OCI-LY1 (cell line): ENCODE results near the gene VDR.

ENCODE experiments used
- H2AFZ ChIP-seq: fragments of 200-600 bp; sonication (generic), shearing (Covaris generic); 2 replicates; pipeline ENCODE4 v1.6.0; 2014; ENCODE audit warnings: antibody characterized with exemption, mild to moderate bottlenecking, low read length
- H3F3A ChIP-seq: fragments of 200-600 bp; sonication (generic), shearing (Covaris generic); 2 replicates; pipeline ENCODE4 v1.6.0; 2014; ENCODE audit warnings: mild to moderate bottlenecking, antibody characterized with exemption, low read length, moderate library complexity; ENCODE audit not compliant: insufficient read depth
- H3K27ac ChIP-seq: fragments of 200-600 bp; sonication (generic); 2 replicates; pipeline ENCODE4 v1.5.1; 2014; ENCODE audit warnings: low read length, mixed run types, mild to moderate bottlenecking, low read depth; ENCODE audit not compliant: poor library complexity, severe bottlenecking
- H3K27me3 ChIP-seq: fragments of 200-600 bp; sonication (generic); 2 replicates; pipeline ENCODE4 v1.6.0; 2014; ENCODE audit warnings: antibody characterized with exemption, mild to moderate bottlenecking, low read length, moderate library complexity; ENCODE audit not compliant: insufficient read depth
- H3K36me3 ChIP-seq: fragments of 200-600 bp; sonication (generic); 2 replicates; pipeline ENCODE4 v1.6.1; 2014; ENCODE audit warnings: mild to moderate bottlenecking, antibody characterized with exemption, low read length, moderate library complexity, mixed read lengths; ENCODE audit not compliant: insufficient read depth
- H3K4me1 ChIP-seq: fragments of 200-600 bp; sonication (generic); 2 replicates; pipeline ENCODE4 v1.5.1; 2014; ENCODE audit warnings: mild to moderate bottlenecking, low read length, moderate library complexity; ENCODE audit not compliant: insufficient read depth, severe bottlenecking
- H3K4me2 ChIP-seq: fragments of 200-600 bp; sonication (generic), shearing (Covaris generic); 2 replicates; pipeline ENCODE4 v1.6.1; 2014; ENCODE audit warnings: low read length
- H3K4me3 ChIP-seq: fragments of 200-600 bp; sonication (generic); 2 replicates; pipeline ENCODE4 v1.5.1; 2014; ENCODE audit warnings: low read length, low read depth, mild to moderate bottlenecking, mixed read lengths; ENCODE audit not compliant: poor library complexity, severe bottlenecking
- H3K79me2 ChIP-seq: fragments of 200-600 bp; shearing (Covaris generic); 2 replicates; pipeline ENCODE4 v1.6.1; 2016; ENCODE audit warnings: mixed run types, low read length, mixed read lengths; ENCODE audit not compliant: insufficient read depth
- H3K9ac ChIP-seq: fragments of 200-600 bp; sonication (generic), shearing (Covaris generic); 2 replicates; pipeline ENCODE4 v1.6.1; 2014; ENCODE audit warnings: mild to moderate bottlenecking, low read length, mixed read lengths
- H3K9me2 ChIP-seq: fragments of 200-600 bp; sonication (generic), shearing (Covaris generic); 2 replicates; pipeline ENCODE4 v1.6.1; 2014; ENCODE audit warnings: low read depth, mild to moderate bottlenecking, low read length, mixed read lengths
- H3K9me3 ChIP-seq: fragments of 200-600 bp; shearing (Covaris generic); 2 replicates; pipeline ENCODE4 v1.6.1; 2014; ENCODE audit warnings: low read length, mixed read lengths
- H4K20me1 ChIP-seq: fragments of 200-600 bp; sonication (generic), shearing (Covaris generic); 2 replicates; pipeline ENCODE4 v1.6.0; 2016; ENCODE audit warnings: mild to moderate bottlenecking, low read length; ENCODE audit not compliant: insufficient read depth
- CTCF ChIP-seq: fragments of 200-600 bp; sonication (generic), shearing (Covaris generic); IDR thresholded peaks from 2 replicates; pipeline ENCODE4 v1.5.1; 2017; ENCODE audit warnings: mild to moderate bottlenecking, antibody characterized with exemption, low read length, moderate library complexity, mixed read lengths
- EZH2 ChIP-seq: fragments of 200-600 bp; sonication (generic), shearing (Covaris generic); IDR thresholded peaks from 2 replicates; pipeline ENCODE4 v1.8.0; 2017; ENCODE audit warnings: borderline replicate concordance, mixed run types, mild to moderate bottlenecking, antibody characterized with exemption, low read length, moderate library complexity, mixed read lengths

VDR gene

DNA sequence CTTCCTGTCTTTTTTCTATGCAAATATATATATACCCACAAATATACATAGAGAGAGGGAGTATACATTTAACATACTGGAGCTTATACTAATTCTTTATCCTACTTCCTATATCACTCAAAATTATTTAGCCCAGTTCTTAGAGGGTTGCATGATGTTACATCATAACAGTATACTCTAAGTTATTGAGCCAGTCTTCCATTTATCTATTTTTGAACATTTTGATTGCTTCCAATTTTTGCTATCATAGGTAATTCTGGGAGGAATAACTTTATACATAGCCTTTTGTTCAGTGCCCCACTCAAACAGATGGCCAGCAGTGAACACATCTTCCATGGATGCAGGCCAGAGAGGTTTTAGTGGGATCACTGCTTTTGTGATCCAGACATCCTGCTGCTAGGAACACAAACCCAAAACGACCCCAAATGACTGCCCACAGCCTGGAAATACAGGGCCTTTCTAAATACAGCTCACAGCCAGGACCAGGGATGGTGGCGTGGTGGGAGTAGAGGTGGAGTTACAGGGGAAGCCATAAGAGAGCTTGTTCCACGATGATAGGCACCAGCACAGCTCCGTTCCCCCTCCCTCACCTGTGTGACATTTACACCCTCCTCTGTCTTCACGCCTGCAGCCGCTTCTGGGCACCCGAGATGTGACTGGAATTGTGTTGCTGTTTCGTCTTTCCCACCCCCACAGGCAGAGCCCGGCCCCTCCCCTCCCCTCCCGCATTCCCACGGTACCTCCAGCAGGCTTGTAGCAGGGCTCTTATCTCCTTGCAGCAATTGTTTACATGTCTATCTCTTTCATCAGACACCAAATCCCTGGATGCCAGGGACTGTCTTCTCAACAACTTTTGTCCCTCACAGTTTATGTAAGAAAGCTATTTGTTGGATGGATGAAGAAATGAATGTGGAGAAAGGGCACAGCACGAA lies 54.4 kb downstream of the VDR start:
- Histone ChIP-seq H3K4me1 (no peaks in the 10 kb centered on the region), H3K4me2 (no peak overlapping the region), H3K27ac (no peak overlapping the region), H3K4me3 (no peak overlapping the region), H2AFZ (no peak overlapping the region), H3K9me3 (no peaks in the 10 kb centered on the region), H3K36me3 (no peaks in the 10 kb centered on the region), H3K9me2 (no peaks in the 10 kb centered on the region), H3K27me3 (0 out of 2 replicates have a peak, but pooled peaks cover 4% of the 10 kb centered on the region), H3K79me2 (no peaks in the 10 kb centered on the region), H3F3A (no peaks in the 10 kb centered on the region), H4K20me1 (no peaks in the 10 kb centered on the region), H3K9ac (no peak overlapping the region)
- TF ChIP-seq EZH2 (no peak), CTCF (no peak)

DNA sequence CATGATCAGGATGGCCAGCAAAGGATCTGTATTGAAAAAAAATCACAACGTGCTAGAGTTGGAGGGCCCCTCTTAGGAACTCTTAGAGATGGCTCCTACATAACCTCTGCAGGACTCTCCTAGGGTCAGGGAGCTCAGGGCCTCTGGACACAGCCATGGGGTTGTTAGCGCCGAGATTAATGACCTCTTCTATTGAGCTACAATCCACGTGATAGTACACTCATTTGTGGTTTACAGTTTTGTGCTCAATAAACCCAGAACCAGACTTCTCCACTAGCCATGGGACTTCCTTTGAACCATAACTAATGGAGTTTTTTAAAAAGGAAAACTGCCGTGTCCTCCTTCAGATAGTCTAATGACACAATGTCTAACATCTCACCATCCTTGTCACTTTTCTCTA lies 55.5 kb downstream of the VDR start:
- no peak overlapping the region for H3K4me2 ChIP-seq
- H3K9me2 ChIP-seq, result no peaks in the 10 kb centered on the region
- no peak overlapping the region for H3K9ac ChIP-seq
- H2AFZ ChIP-seq, result no peak overlapping the region
- no peaks in the 10 kb centered on the region for H3K4me1 ChIP-seq
- 0 out of 2 replicates have a peak, but pooled peaks cover 4% of the 10 kb centered on the region for H3K27me3 ChIP-seq
- H3K79me2 ChIP-seq, result no peaks in the 10 kb centered on the region
- no peaks in the 10 kb centered on the region for H4K20me1 ChIP-seq
- TF ChIP-seq CTCF (no peak), EZH2 (no peak)
- H3F3A ChIP-seq, result no peaks in the 10 kb centered on the region
- no peak overlapping the region for H3K27ac ChIP-seq
- H3K9me3 ChIP-seq, result no peaks in the 10 kb centered on the region
- H3K36me3 ChIP-seq, result no peaks in the 10 kb centered on the region
- H3K4me3 ChIP-seq, result no peak overlapping the region

- no peaks in the 10 kb centered on the region for H3K36me3 ChIP-seq
- no peaks in the 10 kb centered on the region for H3K4me1 ChIP-seq
- H4K20me1 ChIP-seq, result no peaks in the 10 kb centered on the region
- no peaks in the 10 kb centered on the region for H3K9me2 ChIP-seq
- no peaks in the 10 kb centered on the region for H3F3A ChIP-seq
- no peak overlapping the region for H3K4me3 ChIP-seq
- no peak overlapping the region for H3K9ac ChIP-seq
- no peaks in the 10 kb centered on the region for H3K9me3 ChIP-seq
- no peak overlapping the region for H2AFZ ChIP-seq
- H3K27me3 ChIP-seq, result 0 out of 2 replicates have a peak, but pooled peaks cover 4% of the 10 kb centered on the region
- TF ChIP-seq CTCF (no peak), EZH2 (no peak)
- H3K79me2 ChIP-seq, result no peaks in the 10 kb centered on the region
- H3K4me2 ChIP-seq, result no peak overlapping the region
- no peak overlapping the region for H3K27ac ChIP-seq
Observed at GRCh38 chr12:47848853-47849252, 55.9 kb downstream of the VDR start.
